HCT116 (cell line): Measurements from ENCODE around the gene ERBB3. TPM values are rescaled to one million over a fixed set of nuclear protein-coding genes. Genes with fewer than 3 reads are reported as not detected.

Source experiments
- ATAC-seq: fragments of 200-7000 bp; cut with Tn5 transposase; 2 replicates; pipeline ENCODE4 v1.9.1; 2020; ENCODE audit warnings: mild to moderate bottlenecking, moderate library complexity
- BruUV-seq: library from RNA; stranded (reverse); fragments of 400-500 nt; replicated peaks from 2 replicates; lab custom pipeline; 2021; lab: Mats Ljungman, UMichigan
- CTCF ChIA-PET: fragments of 300-600 bp; sonication (Branson Sonifier 250); formaldehyde crosslinking; loops from one replicate; lab custom pipeline; 2021; ENCODE audit warnings: antibody characterized with exemption; lab: Charles Lee
- POLR2A ChIA-PET: fragments of 300-600, 350-600 bp; sonication (Branson Sonifier 250); formaldehyde crosslinking; loops from one replicate; lab custom pipeline; 2021; ENCODE audit warnings: antibody characterized with exemption; lab: Charles Lee
- RAD21 ChIA-PET, 2 experiments: fragments of 300-600 bp; sonication (Branson Sonifier 250); formaldehyde crosslinking; loops; one replicate each; lab custom pipeline; 2023; ENCODE audit warnings: low total read pairs in 2 of 2; ENCODE audit not compliant: uncharacterized antibody in 2 of 2, unreplicated experiment in 2 of 2, low non-redundant PET in 1 of 2; lab: Charles Lee
- DNase-seq: peaks from one replicate; pipeline ENCODE4 v3.0.0-alpha.2; 2010; ENCODE audit warnings: low read depth, low spot score
- H2AFZ ChIP-seq: fragments of 200-600 bp; shearing (Covaris generic), sonication (generic); 2 replicates; pipeline ENCODE4 v1.6.1; 2017; ENCODE audit warnings: low read depth, mixed run types, mixed read lengths, antibody characterized with exemption, low read length; ENCODE audit not compliant: poor library complexity, severe bottlenecking
- H3K27ac ChIP-seq: 2 replicates; pipeline ENCODE4 v1.5.1; 2012; ENCODE audit warnings: low read depth, low read length
- H3K27me3 ChIP-seq: fragments of 200-600 bp; sonication (generic); 2 replicates; pipeline ENCODE4 v1.6.1; 2016; ENCODE audit warnings: mixed run types, low read length, mixed read lengths; ENCODE audit not compliant: insufficient read depth
- H3K36me3 ChIP-seq, 2 experiments: fragments of 200-500 bp in 1 of 2; fragments of 200-600 bp in 1 of 2; sonication (Bioruptor generic) in 1 of 2; sonication (generic) in 1 of 2; 2 replicates each; pipeline versions ENCODE4 v1.5.1 to v1.6.1; 2014 to 2016; ENCODE audit warnings: low read length in 2 of 2, inconsistent platforms in 1 of 2, mixed read lengths in 1 of 2, mixed run types in 1 of 2; ENCODE audit not compliant: insufficient read depth in 2 of 2, control insufficient read depth in 1 of 2
- H3K4me1 ChIP-seq, 2 experiments: fragments of 200-600 bp in 1 of 2; sonication (generic) in 1 of 2; 2 replicates each; pipeline versions ENCODE4 v1.5.1 to v1.6.1; 2012 to 2017; ENCODE audit warnings: low read length in 2 of 2, inconsistent platforms in 1 of 2, mild to moderate bottlenecking in 1 of 2, mixed read lengths in 1 of 2, mixed run types in 1 of 2, moderate library complexity in 1 of 2; ENCODE audit not compliant: insufficient read depth in 2 of 2, control insufficient read depth in 1 of 2
- H3K4me2 ChIP-seq: fragments of 200-600 bp; sonication (generic); 2 replicates; pipeline ENCODE4 v1.6.1; 2017; ENCODE audit warnings: mixed run types, low read length, mixed read lengths
- H3K4me3 ChIP-seq, 2 experiments: fragments of 200-600 bp in 1 of 2; sonication (generic) in 1 of 2; replicated peaks in 1 of 2; 2 replicates each; pipeline ENCODE4 v1.5.1; 2011 to 2016; ENCODE audit warnings: low read length in 2 of 2, control low read depth in 1 of 2, low read depth in 1 of 2, mild to moderate bottlenecking in 1 of 2, mixed read lengths in 1 of 2, mixed run types in 1 of 2
- H3K79me2 ChIP-seq: fragments of 200-600 bp; sonication (generic); 2 replicates; pipeline ENCODE4 v1.6.1; 2017; ENCODE audit warnings: mild to moderate bottlenecking, mixed run types, low read length, moderate library complexity, mixed read lengths; ENCODE audit not compliant: insufficient read depth
- H3K9ac ChIP-seq: fragments of 200-600 bp; sonication (generic); 2 replicates; pipeline ENCODE4 v1.6.1; 2016; ENCODE audit warnings: low read length, mixed read lengths
- H3K9me2 ChIP-seq: fragments of 200-600 bp; sonication (generic), shearing (Covaris generic); 2 replicates; pipeline ENCODE4 v1.6.1; 2017; ENCODE audit warnings: mixed run types, mild to moderate bottlenecking, moderate library complexity; ENCODE audit not compliant: insufficient read depth
- H3K9me3 ChIP-seq, 2 experiments: fragments of 200-500 bp in 1 of 2; fragments of 200-600 bp in 1 of 2; sonication (Bioruptor generic) in 1 of 2; sonication (generic) in 1 of 2; 2 replicates each; pipeline ENCODE4 v1.6.1; 2014 to 2017; ENCODE audit warnings: low read length in 2 of 2, mixed read lengths in 2 of 2, inconsistent platforms in 1 of 2, low read depth in 1 of 2, mild to moderate bottlenecking in 1 of 2, mixed run types in 1 of 2, moderate library complexity in 1 of 2; ENCODE audit not compliant: control insufficient read depth in 1 of 2, insufficient read depth in 1 of 2
- H4K20me1 ChIP-seq: fragments of 200-600 bp; sonication (generic), shearing (Covaris generic); 2 replicates; pipeline ENCODE4 v1.6.1; 2017; ENCODE audit warnings: mixed run types, mild to moderate bottlenecking, moderate library complexity; ENCODE audit not compliant: insufficient read depth
- CTCF ChIP-seq, 3 experiments: fragments of 200-600 bp in 1 of 3; sonication (generic) in 1 of 3; IDR thresholded peaks in 2 of 3; conservative IDR thresholded peaks in 1 of 3; 2 replicates each; pipeline ENCODE4 v1.5.1; 2012 to 2017; ENCODE audit warnings: low read depth in 2 of 3, low read length in 2 of 3, antibody characterized with exemption in 1 of 3, borderline replicate concordance in 1 of 3, control low read depth in 1 of 3, mild to moderate bottlenecking in 1 of 3, mixed read lengths in 1 of 3, mixed run types in 1 of 3, moderate library complexity in 1 of 3; ENCODE audit not compliant: insufficient read depth in 1 of 3
- EGR1 ChIP-seq: IDR thresholded peaks from 2 replicates; pipeline ENCODE4 v1.6.1; 2012; ENCODE audit warnings: low read depth
- FOSL1 ChIP-seq: IDR thresholded peaks from 2 replicates; pipeline ENCODE4 v1.6.1; 2012; ENCODE audit warnings: low read depth
- JUND ChIP-seq: IDR thresholded peaks from 2 replicates; pipeline ENCODE4 v1.6.1; 2012
- POLR2A ChIP-seq: IDR thresholded peaks from 2 replicates; pipeline ENCODE4 v1.7.0; 2011; ENCODE audit warnings: borderline replicate concordance; ENCODE audit not compliant: insufficient read depth, insufficient read length; ENCODE audit errors: extremely low read depth
- POLR2AphosphoS5 ChIP-seq: IDR thresholded peaks from 2 replicates; pipeline ENCODE4 v1.6.1; 2011; ENCODE audit warnings: mild to moderate bottlenecking, low read depth, low read length, moderate library complexity
- RAD21 ChIP-seq: IDR thresholded peaks from 2 replicates; pipeline ENCODE4 v1.6.1; 2012; ENCODE audit warnings: low read depth, mild to moderate bottlenecking
- SIN3A ChIP-seq: IDR thresholded peaks from 2 replicates; pipeline ENCODE4 v1.6.1; 2012; ENCODE audit warnings: low read depth
- SP1 ChIP-seq: IDR thresholded peaks from 2 replicates; pipeline ENCODE4 v1.6.1; 2012; ENCODE audit warnings: low read depth
- SRF ChIP-seq: IDR thresholded peaks from 2 replicates; pipeline ENCODE4 v1.6.1; 2012; ENCODE audit warnings: low read depth
- YY1 ChIP-seq: IDR thresholded peaks from 2 replicates; pipeline ENCODE4 v1.6.1; 2011; ENCODE audit warnings: low read length, low read depth, moderate library complexity, mild to moderate bottlenecking; ENCODE audit not compliant: insufficient replicate concordance; ENCODE audit errors: extremely low read depth
- ZBTB33 ChIP-seq: IDR thresholded peaks from 2 replicates; pipeline ENCODE4 v1.6.1; 2011; ENCODE audit warnings: mild to moderate bottlenecking, low read length, moderate library complexity; ENCODE audit not compliant: insufficient replicate concordance; ENCODE audit errors: extremely low read depth
- ZFX ChIP-seq: fragments of 450-650 bp; IDR thresholded peaks from 2 replicates; pipeline ENCODE4 v1.6.1; 2017
- intact Hi-C: fragments of 100-400 bp; cut with micrococcal nuclease; formaldehyde crosslinking; loops from 2 replicates; pipeline ENCODE4 v1.10.0; 2022
- total RNA-seq: library from RNA; stranded (reverse); gene quantifications from one replicate; pipeline ENCODE4 v1.2.1, GENCODE V29; 2021; ENCODE audit not compliant: unreplicated experiment
- TF ChIP-seq, protein P1 (sequence below): IDR thresholded peaks from 2 replicates; pipeline ENCODE4 v1.6.1; 2012

ERBB3 gene
- total RNA-seq, 1 experiment from 2014 or later, result 39.7 TPM

DNA sequence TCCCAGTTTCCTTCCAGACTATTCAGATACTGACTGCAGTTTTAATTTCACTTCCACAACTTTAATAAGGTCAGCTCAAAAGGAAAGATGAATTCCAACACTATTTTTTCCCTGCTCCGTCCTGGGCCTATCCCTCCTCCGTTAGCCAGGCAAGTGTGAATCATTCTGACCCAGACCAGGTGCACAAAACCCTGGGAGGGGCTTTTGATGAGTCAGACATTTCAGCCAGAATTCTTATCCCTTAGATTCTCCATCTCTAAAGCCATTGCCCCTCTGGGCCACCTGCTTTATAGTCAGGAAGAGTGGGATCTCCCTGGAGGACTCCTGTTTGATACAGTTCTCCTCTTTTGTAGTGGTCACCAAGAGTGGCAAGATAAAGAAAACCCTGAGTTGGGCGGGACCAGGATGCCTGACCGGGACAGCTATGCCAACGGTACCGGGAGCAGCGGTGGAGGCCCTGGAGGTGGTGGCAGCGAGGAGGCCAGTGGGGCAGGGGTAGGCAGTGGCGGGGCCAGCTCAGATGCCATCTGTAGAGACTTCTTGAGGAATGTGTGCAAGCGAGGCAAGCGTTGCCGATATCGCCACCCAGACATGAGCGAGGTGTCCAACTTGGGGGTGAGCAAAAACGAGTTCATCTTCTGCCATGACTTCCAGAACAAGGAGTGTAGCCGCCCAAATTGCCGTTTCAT, 40.3 kb downstream of the ERBB3 start:
- BruUV-seq, result no TSS peak
- Histone ChIP-seq H3K36me3 (peaks cover 4 to 28% of the 10 kb centered on the region in 2 experiments; a peak in 3 of 4 replicates), H3K27ac (peak overlapping the region; percentile 93; the same call in 1 of the 2 replicates), H3K4me3 (peak overlapping the region in 1 of 2 experiments; percentile 80; a peak in 2 of 4 replicates), H3K9me2 (no peaks in the 10 kb centered on the region), H3K27me3 (no peaks in the 10 kb centered on the region), H3K9me3 (no peaks in the 10 kb centered on the region), H2AFZ (no peak overlapping the region), H3K4me1 (peaks cover 18 to 27% of the 10 kb centered on the region in 2 experiments), H3K9ac (peak overlapping the region; percentile 80), H4K20me1 (no peaks in the 10 kb centered on the region), H3K79me2 (peaks cover 18% of the 10 kb centered on the region), H3K4me2 (peak overlapping the region; percentile 88)
- RAD21 ChIA-PET, result interaction anchor here in 1 of 2 experiments (0.6 kb wide), 1 partner anchor 70 kb away, joined by 6 read pairs; no protein-coding TSS in a partner anchor
- TF ChIP-seq ZBTB33 (no peak), CTCF (IDR thresholded peaks at IDR 0.05 in 2 of 3, conservative IDR thresholded peaks at IDR 0.05 in 1 of 3; ENCODE audit: borderline replicate concordance in 1 of 3, insufficient read depth in 1 of 3, low read depth in 2 of 3, low read length in 2 of 3) (no peak), YY1 (no peak), POLR2AphosphoS5 (no peak), SP1 (no peak), ZFX (no peak), SIN3A (no peak), FOSL1 (no peak), SRF (no peak), EGR1 (no peak), RAD21 (no peak), JUND (no peak), POLR2A (no peak)
- TF ChIP-seq, protein P1, sequence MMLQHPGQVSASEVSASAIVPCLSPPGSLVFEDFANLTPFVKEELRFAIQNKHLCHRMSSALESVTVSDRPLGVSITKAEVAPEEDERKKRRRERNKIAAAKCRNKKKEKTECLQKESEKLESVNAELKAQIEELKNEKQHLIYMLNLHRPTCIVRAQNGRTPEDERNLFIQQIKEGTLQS, result no peak
- CTCF ChIA-PET, result interaction anchor here (2.9 to 3.3 kb wide), 2 partner anchors 7 to 69 kb away, joined by 24 to 29 read pairs; partner anchors contain the start of genes ESYT1 and SMARCC2
- DNase-seq (no peak), ATAC-seq (no peak)
- intact Hi-C loops, result no loop called here
- POLR2A ChIA-PET, result interaction anchor here (0.9 to 1.1 kb wide), 3 partner anchors 8 to 102 kb away, joined by 3 to 5 read pairs (median 4); partner anchors contain the start of genes ESYT1, PA2G4 and RNF41
